ENCODE results near the gene FAM13A.
"Not testable (repeated sequence)": the region's sequence is repeated elsewhere in the genome, so short reads cannot be mapped to it uniquely, and the experiment has no call there.

Gene FAM13A

GRCh38 chr4:88967883-88968331 lies 89.1 kb downstream of the FAM13A start:
- in situ Hi-C loops (cut with MboI; ENCODE audit: low sequenced_read_pairs): no loop called here

- in situ Hi-C loops (cut with MboI; ENCODE audit: low sequenced_read_pairs): no loop called here
Measured at GRCh38 chr4:88965053-88965452, 91.9 kb downstream of the FAM13A start.

DNA sequence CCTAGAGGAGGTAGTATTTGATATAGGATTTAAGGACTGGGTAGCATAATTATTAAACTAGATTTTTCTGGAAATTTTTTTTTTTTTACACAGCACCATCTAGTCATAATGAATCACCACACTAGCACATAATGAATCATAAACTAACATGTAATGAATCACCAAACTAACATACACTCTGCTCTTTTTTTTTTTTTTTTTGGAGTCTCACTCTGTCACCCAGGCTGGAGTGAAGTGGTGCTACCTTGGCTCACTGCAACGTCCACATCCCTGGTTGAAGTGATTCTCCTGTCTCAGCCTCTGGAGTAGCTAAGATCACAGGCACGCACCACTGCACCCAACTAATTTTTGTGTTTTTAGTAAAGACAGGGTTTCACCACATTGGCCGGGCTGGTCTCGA lies 92.5 kb downstream of the FAM13A start:
- in situ Hi-C loops (cut with MboI; ENCODE audit: low sequenced_read_pairs): no loop called here

- in situ Hi-C loops (cut with MboI; ENCODE audit: low sequenced_read_pairs): no loop called here
Measured at GRCh38 chr4:88963817-88964216, 93.2 kb downstream of the FAM13A start.

DNA sequence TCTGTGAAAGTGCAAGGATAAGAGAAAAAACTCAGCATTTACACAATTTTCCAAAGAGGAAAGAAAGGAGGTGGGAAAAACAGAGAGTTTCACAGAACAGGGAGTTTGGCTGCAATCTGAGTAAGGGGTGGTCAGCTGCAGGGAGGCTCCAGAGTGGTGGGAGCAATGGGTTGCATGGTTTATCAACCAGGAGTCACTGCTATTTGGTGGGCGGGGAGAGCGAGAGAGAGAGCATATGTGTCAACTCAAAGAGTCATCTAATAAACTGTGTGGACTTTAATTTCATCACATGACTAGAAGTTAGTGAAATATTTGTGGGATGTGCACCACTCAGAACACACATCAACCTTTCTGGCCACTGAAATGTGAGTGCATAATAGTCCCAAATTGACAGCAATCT lies 94.6 kb downstream of the FAM13A start:
- in situ Hi-C loops (cut with MboI; ENCODE audit: low sequenced_read_pairs): no loop called here

GRCh38 chr4:88960576-88960975 lies 96.4 kb downstream of the FAM13A start:
- in situ Hi-C loops (cut with MboI; ENCODE audit: low sequenced_read_pairs): no loop called here

- in situ Hi-C loops (cut with MboI; ENCODE audit: low sequenced_read_pairs): no loop called here
Measured at GRCh38 chr4:88958080-88958479, 98.9 kb downstream of the FAM13A start.

- in situ Hi-C loops (cut with MboI; ENCODE audit: low sequenced_read_pairs): no loop called here
Measured at GRCh38 chr4:88957570-88957969, 99.4 kb downstream of the FAM13A start.

GRCh38 chr4:88955580-88956380 lies 101.2 kb downstream of the FAM13A start:
- in situ Hi-C loops (cut with MboI; ENCODE audit: low sequenced_read_pairs): no loop called here

GRCh38 chr4:88953400-88953799 lies 103.6 kb downstream of the FAM13A start:
- in situ Hi-C loops (cut with MboI; ENCODE audit: low sequenced_read_pairs): no loop called here

GRCh38 chr4:88952081-88952480 lies 104.9 kb downstream of the FAM13A start:
- in situ Hi-C loops (cut with MboI; ENCODE audit: low sequenced_read_pairs): no loop called here

DNA sequence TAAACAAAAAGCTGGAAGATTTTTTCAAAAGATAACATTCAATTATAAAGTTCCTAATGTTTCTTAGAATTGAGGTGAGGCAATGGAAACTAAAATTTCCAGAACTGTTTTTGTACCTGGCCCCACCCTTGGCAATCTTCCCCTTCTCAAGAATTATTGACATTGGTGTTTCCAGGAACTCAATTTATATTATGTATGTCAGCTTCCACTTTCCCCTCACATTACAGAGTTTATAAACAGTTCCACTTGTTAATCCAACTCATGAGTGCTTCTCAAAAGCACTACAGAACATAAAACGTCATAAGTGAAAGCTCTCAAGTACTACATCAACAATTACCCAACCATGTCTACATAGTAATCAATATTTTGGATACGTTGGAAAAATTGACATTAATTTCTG lies 107.4 kb downstream of the FAM13A start:
- in situ Hi-C loops (cut with MboI; ENCODE audit: low sequenced_read_pairs): no loop called here

DNA sequence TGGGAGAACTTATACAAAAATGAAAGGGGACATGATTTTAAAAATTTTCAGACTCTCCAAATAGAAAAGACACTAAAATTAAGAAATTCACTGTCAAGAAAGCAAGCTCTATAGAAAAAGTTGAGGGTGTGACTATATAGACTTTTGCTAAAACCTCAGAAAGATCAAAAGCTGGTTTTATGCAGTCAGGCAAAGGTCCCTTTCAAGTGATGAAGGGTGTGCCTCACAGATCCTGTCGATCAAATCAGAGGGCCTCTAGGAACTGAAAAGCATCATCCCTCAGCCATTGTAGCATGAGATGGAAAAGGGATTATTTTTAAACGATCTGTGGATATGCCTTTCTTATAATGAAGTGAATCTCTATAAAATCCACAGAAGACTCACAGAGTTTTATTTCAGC lies 116.5 kb downstream of the FAM13A start:
- in situ Hi-C loops (cut with MboI; ENCODE audit: low sequenced_read_pairs): no loop called here

DNA sequence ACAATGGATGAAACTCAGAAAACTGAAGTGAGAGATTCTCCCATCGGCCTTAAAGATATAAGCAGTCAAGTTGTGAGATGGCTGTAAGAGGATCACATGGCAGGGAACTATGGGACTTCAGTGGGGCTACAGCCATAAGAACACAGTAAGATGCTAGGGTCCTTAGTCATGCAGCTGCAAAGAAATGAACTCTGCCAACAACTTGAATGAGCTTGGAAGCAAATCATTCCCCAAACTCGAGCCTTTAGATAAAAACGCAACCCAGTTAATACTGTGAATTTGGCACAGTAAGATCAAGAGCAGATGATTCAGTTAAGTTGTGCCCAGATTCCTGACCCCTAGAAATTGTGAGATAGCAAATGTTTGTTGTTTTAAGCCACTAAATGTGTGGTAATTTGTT lies 117.3 kb downstream of the FAM13A start:
- in situ Hi-C loops (cut with MboI; ENCODE audit: low sequenced_read_pairs): no loop called here

DNA sequence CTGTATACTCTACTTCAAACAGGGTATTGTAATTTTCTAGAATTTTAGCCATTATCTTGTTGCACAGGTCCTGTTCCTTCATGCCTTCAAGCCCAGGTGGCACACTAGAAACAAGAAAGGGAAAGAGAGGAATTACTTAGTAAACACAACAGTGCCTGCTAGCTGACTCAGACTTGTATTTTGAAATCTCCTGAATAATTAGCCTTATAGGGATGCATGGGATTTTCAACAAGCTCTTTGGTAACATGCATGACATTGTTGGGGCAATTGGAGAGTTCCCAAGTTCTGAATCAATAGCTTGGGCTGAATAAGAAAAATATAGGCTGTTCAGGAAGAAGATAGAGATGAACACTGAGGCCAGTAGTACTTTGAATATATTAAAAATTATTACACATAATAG lies 118.8 kb downstream of the FAM13A start:
- in situ Hi-C loops (cut with MboI; ENCODE audit: low sequenced_read_pairs): no loop called here

DNA sequence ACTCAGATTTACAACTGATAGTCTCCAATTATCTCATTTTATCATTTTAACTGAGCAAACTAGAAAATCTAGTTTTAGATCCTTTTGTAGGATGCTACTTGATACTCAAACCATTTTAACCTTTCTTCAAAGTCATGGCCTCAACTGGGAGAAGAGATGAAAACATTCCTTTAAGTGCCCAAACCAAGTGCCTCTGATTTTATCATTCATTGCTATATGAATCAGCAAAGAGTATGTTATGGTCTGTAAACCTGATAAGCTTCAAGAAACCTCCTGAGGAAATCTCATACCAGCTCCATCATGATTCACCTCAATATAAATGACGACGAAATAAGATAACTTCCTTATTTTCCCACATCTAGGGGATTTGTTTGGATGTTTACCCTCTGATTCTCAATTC lies 119.9 kb downstream of the FAM13A start:
- in situ Hi-C loops (cut with MboI; ENCODE audit: low sequenced_read_pairs): no loop called here

DNA sequence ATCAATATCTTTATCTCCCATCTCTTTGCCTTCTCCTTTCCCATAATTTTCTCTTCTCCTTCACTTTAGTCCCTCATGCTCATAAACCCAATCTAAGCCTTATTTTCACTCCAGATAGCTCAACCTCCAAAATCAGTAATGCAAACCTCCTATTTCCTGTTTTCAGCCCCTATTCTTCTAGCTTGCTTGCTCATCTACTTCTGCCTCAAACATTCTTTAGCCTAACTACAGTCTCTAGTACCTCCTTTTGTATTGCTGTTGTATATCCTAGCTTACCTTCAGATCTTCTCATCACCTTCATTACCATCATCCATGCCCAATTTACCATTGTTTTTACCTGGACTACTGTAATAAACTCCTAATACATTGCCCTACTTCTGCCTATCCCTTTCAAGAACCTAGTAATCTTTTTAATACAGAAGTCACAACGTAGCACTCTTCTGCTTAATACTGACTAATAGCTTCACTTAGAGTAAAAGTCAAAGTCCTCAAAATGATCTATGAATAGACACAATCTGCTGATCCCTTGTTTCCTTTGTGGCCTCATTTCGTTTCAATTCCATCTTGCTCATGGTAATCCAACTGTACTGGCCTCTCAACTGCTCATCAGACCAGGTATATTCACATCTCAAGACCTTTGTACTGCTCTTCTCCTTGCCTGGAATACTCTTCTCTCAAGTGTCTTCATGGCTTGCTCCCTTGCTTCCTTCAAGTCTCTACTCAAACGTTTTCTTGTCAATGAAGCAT lies 123.4 kb downstream of the FAM13A start:
- in situ Hi-C loops (cut with MboI; ENCODE audit: low sequenced_read_pairs): no loop called here

DNA sequence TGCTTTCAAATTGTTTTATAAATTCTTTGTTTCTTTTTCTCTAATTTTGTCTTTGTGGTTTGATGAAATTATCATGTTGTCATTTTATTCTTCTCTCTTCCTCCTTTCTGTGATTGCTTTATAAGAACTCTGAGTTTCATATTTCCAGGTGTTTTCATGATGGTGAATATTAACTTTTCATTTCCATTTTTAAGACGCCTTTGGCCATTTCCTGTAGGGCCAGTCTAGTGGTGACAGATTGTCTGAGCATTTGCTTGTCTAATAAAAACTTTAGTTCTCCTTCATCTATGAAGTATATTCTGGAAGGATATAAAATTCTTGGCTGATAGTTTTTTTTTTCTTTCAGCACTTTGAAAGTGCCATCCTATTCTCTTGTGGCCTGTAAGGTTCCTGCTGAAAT lies 128.1 kb downstream of the FAM13A start:
- in situ Hi-C loops (cut with MboI; ENCODE audit: low sequenced_read_pairs): no loop called here

GRCh38 chr4:88927420-88927819 lies 129.6 kb downstream of the FAM13A start:
- in situ Hi-C loops (cut with MboI; ENCODE audit: low sequenced_read_pairs): no loop called here

GRCh38 chr4:88919056-88919455 lies 137.9 kb downstream of the FAM13A start:
- in situ Hi-C loops (cut with MboI; ENCODE audit: low sequenced_read_pairs): no loop called here

DNA sequence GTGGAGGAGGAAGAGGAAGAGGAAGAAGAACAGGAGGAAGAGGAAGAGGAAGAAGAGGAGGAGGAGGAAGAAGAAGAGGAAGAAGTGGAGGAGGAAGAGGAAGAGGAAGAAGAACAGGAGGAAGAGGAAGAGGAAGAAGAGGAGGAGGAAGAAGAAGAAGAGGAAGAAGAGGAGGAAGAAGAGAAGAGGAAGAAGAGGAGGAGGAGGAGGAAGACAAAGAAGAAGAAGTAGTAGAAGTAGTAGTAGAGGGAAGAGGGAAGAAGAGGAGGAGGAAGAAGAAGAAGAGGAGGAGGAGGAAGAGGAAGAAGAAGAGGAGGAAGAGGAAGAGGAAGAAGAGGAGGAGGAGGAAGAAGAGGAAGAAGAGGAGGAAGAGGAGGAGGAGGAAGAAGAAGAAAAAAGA lies 143.8 kb downstream of the FAM13A start:
- in situ Hi-C loops (cut with MboI; ENCODE audit: low sequenced_read_pairs): not testable (repeated sequence)
